Suprapubic skin (tissue), 4 donors: ENCODE measurements around the gene WDR74.

ENCODE experiments used
- CTCF ChIP-seq, 2 donors: fragments of 200-600 bp in 1 of 2; fragments of 450-650 bp in 1 of 2; sonication (generic) in 1 of 2; IDR thresholded peaks; one replicate each; pipeline ENCODE4 v1.5.1; 2016 to 2019; ENCODE audit warnings: antibody characterized with exemption in 2 of 2, mild to moderate bottlenecking in 1 of 2, moderate library complexity in 1 of 2
- EP300 ChIP-seq: sonication (generic); formaldehyde crosslinking; IDR thresholded peaks from one replicate; pipeline ENCODE4 v1.6.1; 2017; ENCODE audit warnings: antibody characterized with exemption
- POLR2A ChIP-seq, 2 donors: fragments of 450-650 bp; IDR thresholded peaks; one replicate each; pipeline ENCODE4 v1.6.1; 2017; ENCODE audit warnings: antibody characterized with exemption in 2 of 2, mild to moderate bottlenecking in 2 of 2, moderate library complexity in 2 of 2
- POLR2AphosphoS5 ChIP-seq, 3 donors: sonication (generic); formaldehyde crosslinking; IDR thresholded peaks; one replicate each; pipeline ENCODE4 v1.6.1; 2017; ENCODE audit warnings: antibody characterized with exemption in 3 of 3

- TF ChIP-seq POLR2AphosphoS5 (IDR thresholded peaks at IDR 0.05) (no peak), POLR2A (IDR thresholded peaks at IDR 0.05) (no peak), CTCF (IDR thresholded peaks at IDR 0.05) (no peak), EP300 (no peak)
These were observed 15.6 kb upstream of the WDR74 start for GRCh38 chr11:62854825-62855570.
